Measurements from ENCODE around the gene KRT14.

DNA sequence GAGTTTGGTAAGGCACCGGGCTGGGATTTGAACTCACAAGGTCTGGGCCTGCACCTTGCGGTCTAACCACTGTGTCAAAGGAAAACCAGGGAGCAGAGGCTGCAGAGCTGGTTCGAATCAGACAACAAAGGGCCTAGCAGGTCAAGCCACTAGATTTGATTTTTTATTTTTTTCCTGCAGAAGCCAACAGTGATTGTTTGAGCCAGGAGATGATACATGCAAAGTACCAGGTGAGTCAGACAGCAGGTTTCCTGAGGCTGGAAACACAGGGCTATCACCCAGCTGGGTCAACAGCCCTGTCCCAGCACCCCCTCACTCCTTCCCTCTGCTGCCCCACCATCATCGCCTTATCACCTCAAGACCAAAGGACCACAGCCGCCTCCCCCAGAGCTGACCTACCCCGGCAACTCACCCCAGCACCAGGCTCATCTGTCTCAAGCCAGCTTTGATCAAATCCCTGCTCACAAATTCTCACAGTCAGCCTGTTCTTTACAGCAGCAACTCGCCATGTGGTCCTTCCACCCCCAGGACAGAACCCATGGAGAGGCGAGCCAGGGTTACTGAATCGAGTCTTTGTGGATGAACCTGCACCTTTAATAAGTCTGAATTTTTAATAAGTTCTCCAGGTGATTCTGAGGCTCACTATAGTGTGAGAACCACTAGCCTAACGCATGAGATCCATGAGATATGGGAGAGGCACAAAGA lies 45.6 kb downstream of the KRT14 start:
- TF ChIP-seq, protein P1, sequence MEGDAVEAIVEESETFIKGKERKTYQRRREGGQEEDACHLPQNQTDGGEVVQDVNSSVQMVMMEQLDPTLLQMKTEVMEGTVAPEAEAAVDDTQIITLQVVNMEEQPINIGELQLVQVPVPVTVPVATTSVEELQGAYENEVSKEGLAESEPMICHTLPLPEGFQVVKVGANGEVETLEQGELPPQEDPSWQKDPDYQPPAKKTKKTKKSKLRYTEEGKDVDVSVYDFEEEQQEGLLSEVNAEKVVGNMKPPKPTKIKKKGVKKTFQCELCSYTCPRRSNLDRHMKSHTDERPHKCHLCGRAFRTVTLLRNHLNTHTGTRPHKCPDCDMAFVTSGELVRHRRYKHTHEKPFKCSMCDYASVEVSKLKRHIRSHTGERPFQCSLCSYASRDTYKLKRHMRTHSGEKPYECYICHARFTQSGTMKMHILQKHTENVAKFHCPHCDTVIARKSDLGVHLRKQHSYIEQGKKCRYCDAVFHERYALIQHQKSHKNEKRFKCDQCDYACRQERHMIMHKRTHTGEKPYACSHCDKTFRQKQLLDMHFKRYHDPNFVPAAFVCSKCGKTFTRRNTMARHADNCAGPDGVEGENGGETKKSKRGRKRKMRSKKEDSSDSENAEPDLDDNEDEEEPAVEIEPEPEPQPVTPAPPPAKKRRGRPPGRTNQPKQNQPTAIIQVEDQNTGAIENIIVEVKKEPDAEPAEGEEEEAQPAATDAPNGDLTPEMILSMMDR (conservative IDR thresholded peaks at IDR 0.05 in 1 of 2, IDR thresholded peaks at IDR 0.05 in 1 of 2; ENCODE audit: low read depth in 1 of 2, low read length in 2 of 2): no peak
- no peak for TF ChIP-seq EZH2 (IDR thresholded peaks at IDR 0.05; ENCODE audit: low read length, missing control alignments)

Measured in fibroblast of lung (primary cell).